Measurements from ENCODE around the gene ADGRB2.

The ADGRB2 gene

DNA sequence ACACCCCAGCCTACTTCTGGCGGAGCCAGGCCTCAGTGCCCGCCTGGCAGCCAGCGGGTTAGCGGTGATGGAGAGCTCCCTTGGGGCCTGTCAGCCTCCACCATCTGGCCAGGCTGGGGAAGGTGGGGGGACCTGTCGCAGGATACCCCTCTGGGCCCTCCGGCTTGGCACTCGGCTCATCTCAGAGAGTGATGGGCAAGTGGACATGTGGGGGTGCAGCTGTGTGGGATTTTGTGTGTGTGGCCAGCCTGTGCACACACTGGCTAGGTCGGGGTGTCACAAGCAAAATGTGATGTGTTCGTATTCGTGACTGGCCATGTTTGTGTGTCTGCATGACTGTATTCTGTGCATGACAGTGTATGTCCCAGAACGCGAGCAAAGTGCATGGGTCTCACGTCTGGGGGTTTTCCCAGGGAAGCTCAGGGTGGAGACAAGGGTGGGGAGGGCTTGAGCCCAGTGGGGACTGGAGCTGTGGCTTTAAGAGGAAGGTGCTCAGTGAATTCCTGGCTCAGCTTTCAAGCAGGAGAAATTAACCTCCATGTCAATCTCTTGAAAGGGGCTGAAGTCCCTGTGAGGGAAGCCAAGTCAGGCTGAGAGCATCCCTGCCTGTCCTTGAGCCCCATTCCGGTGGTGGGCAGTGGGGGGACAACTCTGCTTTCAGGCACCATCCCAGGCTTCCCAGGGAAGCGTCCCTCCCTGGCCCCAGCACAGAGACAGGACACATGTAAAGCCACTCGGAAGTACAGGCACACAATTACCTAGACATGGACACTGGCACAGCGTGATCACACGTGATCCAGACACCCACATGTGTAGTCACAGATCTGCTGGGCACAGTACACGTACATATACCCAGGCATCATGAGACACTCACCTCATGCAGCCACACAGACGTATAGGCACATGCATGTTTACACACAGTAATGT lies 21.1 kb upstream of the ADGRB2 start:
- Histone ChIP-seq H3K27ac (no peak overlapping the region), H3K36me3 (ENCODE audit: control insufficient read depth, insufficient read depth, low read length) (no peaks in the 10 kb centered on the region), H3K9ac (no peak overlapping the region), H2AFZ (no peak overlapping the region), H3K4me1 (peaks cover 4% of the 10 kb centered on the region), H3K9me3 (ENCODE audit: control insufficient read depth, low read length) (no peaks in the 10 kb centered on the region), H3K4me2 (ENCODE audit: low read length) (no peak overlapping the region), H3K27me3 (ENCODE audit: control insufficient read depth, insufficient read depth, low read length) (no peaks in the 10 kb centered on the region), H3K4me3 (ENCODE audit: low read depth, low read length) (no peak overlapping the region), H3K79me2 (no peaks in the 10 kb centered on the region)
- TF ChIP-seq CTCF (IDR thresholded peaks at IDR 0.05): no peak

DNA sequence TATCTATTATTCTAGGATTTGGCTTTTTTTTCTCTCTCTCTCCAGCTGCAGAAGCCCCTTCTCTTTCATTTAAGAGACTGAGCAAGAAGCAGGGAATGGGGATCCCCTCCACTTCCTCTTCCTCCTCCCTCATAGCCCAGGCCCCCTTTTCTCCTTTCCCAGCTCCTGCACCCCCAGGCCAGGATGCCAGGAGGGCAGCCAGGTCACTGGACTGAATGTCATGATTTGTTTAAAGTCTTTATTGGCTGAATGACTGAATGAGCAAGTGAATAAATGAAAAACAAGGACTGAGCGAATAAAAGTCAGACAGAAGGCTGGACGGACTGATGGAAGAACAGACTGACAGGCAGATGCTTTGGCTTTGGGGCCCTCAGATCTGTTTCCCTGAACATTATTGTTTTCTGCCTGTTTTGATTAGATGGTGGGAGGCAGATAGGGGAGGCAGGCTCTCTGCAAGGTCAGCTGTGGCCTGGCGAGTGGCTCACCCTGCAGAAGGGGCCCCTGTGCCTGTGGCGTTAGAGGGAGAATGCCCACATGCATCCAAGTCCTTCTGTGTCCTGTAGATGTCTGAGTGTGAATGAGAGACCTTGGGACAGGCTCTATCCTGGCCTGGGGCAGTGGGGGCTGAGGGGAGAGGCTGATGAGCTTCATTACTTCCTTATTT lies 20.3 kb upstream of the ADGRB2 start:
- no peak overlapping the region for H3K9ac ChIP-seq

DNA sequence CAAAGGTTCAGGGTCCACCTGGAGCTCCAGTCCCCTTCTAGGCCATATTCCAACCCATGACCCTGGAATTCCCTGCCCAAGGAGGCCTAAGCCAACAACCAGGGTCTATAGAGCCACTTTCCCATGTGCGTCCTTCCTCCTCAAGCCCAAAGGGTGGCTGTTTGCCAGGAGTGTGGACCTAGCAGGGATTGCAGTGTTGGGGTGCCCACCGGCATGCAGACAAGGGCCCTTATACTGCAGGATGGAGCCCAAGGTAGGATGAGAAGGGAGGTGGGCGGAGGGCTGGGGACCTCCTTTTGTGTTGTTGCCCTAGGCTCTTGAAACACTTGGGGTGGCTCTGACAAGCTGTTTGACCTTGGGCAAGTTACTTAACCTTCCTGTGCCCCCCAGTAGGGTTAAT lies 19.7 kb upstream of the ADGRB2 start:
- no peak overlapping the region for H3K9ac ChIP-seq
- no peak overlapping the region for H2AFZ ChIP-seq

More for the DNA sequence above, 20.3 kb upstream of the ADGRB2 start:
- H3K79me2 ChIP-seq: no peaks in the 10 kb centered on the region
- peaks cover 4% of the 10 kb centered on the region for H3K4me1 ChIP-seq
- no peak overlapping the region for H3K27ac ChIP-seq
- no peaks in the 10 kb centered on the region for H3K9me3 ChIP-seq (ENCODE audit: control insufficient read depth, low read length)
- no peak overlapping the region for H3K4me3 ChIP-seq (ENCODE audit: low read depth, low read length)
- no peak overlapping the region for H2AFZ ChIP-seq
- no peak overlapping the region for H3K4me2 ChIP-seq (ENCODE audit: low read length)
- no peaks in the 10 kb centered on the region for H3K27me3 ChIP-seq (ENCODE audit: control insufficient read depth, insufficient read depth, low read length)
- no peak for TF ChIP-seq CTCF (IDR thresholded peaks at IDR 0.05)
- no peaks in the 10 kb centered on the region for H3K36me3 ChIP-seq (ENCODE audit: control insufficient read depth, insufficient read depth, low read length)

GRCh38 chr1:31782421-31783410 lies 18.6 kb upstream of the ADGRB2 start:
- no peak overlapping the region for H3K4me3 ChIP-seq (ENCODE audit: low read depth, low read length)
- H3K4me1 ChIP-seq: peaks cover 4% of the 10 kb centered on the region
- no peaks in the 10 kb centered on the region for H3K9me3 ChIP-seq (ENCODE audit: control insufficient read depth, low read length)
- H3K79me2 ChIP-seq: no peaks in the 10 kb centered on the region
- H3K27ac ChIP-seq: no peak overlapping the region
- H3K36me3 ChIP-seq (ENCODE audit: control insufficient read depth, insufficient read depth, low read length): no peaks in the 10 kb centered on the region
- no peak overlapping the region for H2AFZ ChIP-seq
- no peak overlapping the region for H3K4me2 ChIP-seq (ENCODE audit: low read length)
- TF ChIP-seq CTCF (IDR thresholded peaks at IDR 0.05): no peak
- H3K27me3 ChIP-seq (ENCODE audit: control insufficient read depth, insufficient read depth, low read length): no peaks in the 10 kb centered on the region
- H3K9ac ChIP-seq: no peak overlapping the region

More for the DNA sequence above, 19.7 kb upstream of the ADGRB2 start:
- H3K9me3 ChIP-seq (ENCODE audit: control insufficient read depth, low read length): no peaks in the 10 kb centered on the region
- no peak overlapping the region for H3K4me2 ChIP-seq (ENCODE audit: low read length)
- no peaks in the 10 kb centered on the region for H3K79me2 ChIP-seq
- H3K36me3 ChIP-seq (ENCODE audit: control insufficient read depth, insufficient read depth, low read length): no peaks in the 10 kb centered on the region
- no peaks in the 10 kb centered on the region for H3K27me3 ChIP-seq (ENCODE audit: control insufficient read depth, insufficient read depth, low read length)
- H3K27ac ChIP-seq: no peak overlapping the region
- H3K4me1 ChIP-seq: peaks cover 4% of the 10 kb centered on the region
- H3K4me3 ChIP-seq (ENCODE audit: low read depth, low read length): no peak overlapping the region
- TF ChIP-seq CTCF (IDR thresholded peaks at IDR 0.05): no peak

Measured in parathyroid adenoma (tissue), 2 donors.